Activated CD8-positive, alpha-beta T cell treated with anti-CD3 and anti-CD28 coated beads for 36 hours (primary cell): ENCODE measurements around the gene LYRM7. TPM values are rescaled to one million over a fixed set of nuclear protein-coding genes. Genes with fewer than 3 reads are reported as not detected.

Source experiments
- ATAC-seq: fragments of 200-7000 bp; cut with Tn5 transposase; one replicate; pipeline ENCODE4 v1.10.0; 2021; ENCODE audit warnings: mild to moderate bottlenecking, moderate library complexity
- CTCF ChIA-PET: fragments of 350-600 bp; sonication (Branson Sonifier 250); formaldehyde crosslinking; loops from one replicate; lab custom pipeline; 2021; ENCODE audit warnings: antibody characterized with exemption; lab: Charles Lee
- POLR2A ChIA-PET: fragments of 350-600 bp; sonication (Branson Sonifier 250); formaldehyde crosslinking; loops from one replicate; lab custom pipeline; 2021; ENCODE audit warnings: antibody characterized with exemption; lab: Charles Lee
- DNase-seq: peaks from one replicate; pipeline ENCODE4 v3.0.0-alpha.2; 2020
- H3K27ac Mint-ChIP-seq: one replicate; pipeline ENCODE4 v1.8.0; 2021; ENCODE audit warnings: mild to moderate bottlenecking, mixed read lengths
- H3K27me3 Mint-ChIP-seq: one replicate; pipeline ENCODE4 v1.8.0; 2021; ENCODE audit warnings: mixed read lengths
- H3K36me3 Mint-ChIP-seq: one replicate; pipeline ENCODE4 v1.8.0; 2021; ENCODE audit warnings: low read depth, mixed read lengths
- H3K4me1 Mint-ChIP-seq: one replicate; pipeline ENCODE4 v1.8.0; 2021; ENCODE audit warnings: low read depth, mixed read lengths
- H3K4me3 Mint-ChIP-seq: one replicate; pipeline ENCODE4 v1.8.0; 2021; ENCODE audit warnings: mild to moderate bottlenecking, moderate library complexity, mixed read lengths
- H3K9me3 Mint-ChIP-seq: one replicate; pipeline ENCODE4 v1.8.0; 2021; ENCODE audit warnings: mixed read lengths
- intact Hi-C: fragments of 100-400 bp; cut with micrococcal nuclease; formaldehyde crosslinking; loops from one replicate; pipeline ENCODE4 v1.10.0; 2022
- total RNA-seq, 2 experiments: library from RNA; stranded (reverse); gene quantifications; one replicate each; pipeline ENCODE4 v1.2.3, GENCODE V29; 2021
- TF ChIP-seq, protein P1 (sequence below): fragments of 200-600 bp; IDR thresholded peaks from one replicate; pipeline ENCODE4 v1.8.0; 2022; ENCODE audit warnings: antibody characterized with exemption, mild to moderate bottlenecking

LYRM7 gene
- total RNA-seq, 2 experiments from 2014 or later = 23.2 to 24.0 TPM

GRCh38 chr5:131171276-131171810, 599 bp downstream of the LYRM7 start:
- peak; percentile 57 for DNase-seq
- ChIA-PET CTCF (interaction anchor here (0.9 to 1.1 kb wide), 2 partner anchors 44 to 95 kb away, joined by 3 read pairs; no protein-coding TSS in a partner anchor), POLR2A (interaction anchor here (0.6 to 1.4 kb wide), 9 partner anchors 31 to 559 kb away, joined by 3 to 7 read pairs (median 3); no protein-coding TSS in a partner anchor)
- peaks cover 3% of the 10 kb centered on the region for H3K36me3 Mint-ChIP-seq
- intact Hi-C loops = loop anchor here (2.0 to 5.0 kb wide), 3 partner anchors 37 to 211 kb away; no protein-coding TSS in a partner anchor
- no peaks in the 10 kb centered on the region for H3K9me3 Mint-ChIP-seq
- peaks cover 37% of the 10 kb centered on the region for H3K4me1 Mint-ChIP-seq
- H3K27ac Mint-ChIP-seq = peak overlapping the region; percentile 96
- no peak for ATAC-seq
- peak overlapping the region; percentile 98 for H3K4me3 Mint-ChIP-seq
- H3K27me3 Mint-ChIP-seq = no peaks in the 10 kb centered on the region
- TF ChIP-seq, protein P1, sequence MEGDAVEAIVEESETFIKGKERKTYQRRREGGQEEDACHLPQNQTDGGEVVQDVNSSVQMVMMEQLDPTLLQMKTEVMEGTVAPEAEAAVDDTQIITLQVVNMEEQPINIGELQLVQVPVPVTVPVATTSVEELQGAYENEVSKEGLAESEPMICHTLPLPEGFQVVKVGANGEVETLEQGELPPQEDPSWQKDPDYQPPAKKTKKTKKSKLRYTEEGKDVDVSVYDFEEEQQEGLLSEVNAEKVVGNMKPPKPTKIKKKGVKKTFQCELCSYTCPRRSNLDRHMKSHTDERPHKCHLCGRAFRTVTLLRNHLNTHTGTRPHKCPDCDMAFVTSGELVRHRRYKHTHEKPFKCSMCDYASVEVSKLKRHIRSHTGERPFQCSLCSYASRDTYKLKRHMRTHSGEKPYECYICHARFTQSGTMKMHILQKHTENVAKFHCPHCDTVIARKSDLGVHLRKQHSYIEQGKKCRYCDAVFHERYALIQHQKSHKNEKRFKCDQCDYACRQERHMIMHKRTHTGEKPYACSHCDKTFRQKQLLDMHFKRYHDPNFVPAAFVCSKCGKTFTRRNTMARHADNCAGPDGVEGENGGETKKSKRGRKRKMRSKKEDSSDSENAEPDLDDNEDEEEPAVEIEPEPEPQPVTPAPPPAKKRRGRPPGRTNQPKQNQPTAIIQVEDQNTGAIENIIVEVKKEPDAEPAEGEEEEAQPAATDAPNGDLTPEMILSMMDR = no peak

- Mint-ChIP-seq H3K36me3 (peaks cover 23% of the 10 kb centered on the region), H3K9me3 (no peaks in the 10 kb centered on the region), H3K4me1 (peaks cover 34% of the 10 kb centered on the region), H3K27me3 (no peaks in the 10 kb centered on the region), H3K27ac (no peak overlapping the region), H3K4me3 (no peak overlapping the region)
- POLR2A ChIA-PET = interaction anchor here (1.0 kb wide), 1 partner anchor 17 kb away, joined by 3 read pairs; no protein-coding TSS in a partner anchor
- DNase-seq (no peak), ATAC-seq (no peak)
- CTCF ChIA-PET = interaction anchor here (1.0 kb wide), 1 partner anchor 19 kb away, joined by 3 read pairs; no protein-coding TSS in a partner anchor
- intact Hi-C loops = no loop called here
- TF ChIP-seq, protein P1 = no peak
Measured at GRCh38 chr5:131180407-131180806, 9.7 kb downstream of the LYRM7 start.

DNA sequence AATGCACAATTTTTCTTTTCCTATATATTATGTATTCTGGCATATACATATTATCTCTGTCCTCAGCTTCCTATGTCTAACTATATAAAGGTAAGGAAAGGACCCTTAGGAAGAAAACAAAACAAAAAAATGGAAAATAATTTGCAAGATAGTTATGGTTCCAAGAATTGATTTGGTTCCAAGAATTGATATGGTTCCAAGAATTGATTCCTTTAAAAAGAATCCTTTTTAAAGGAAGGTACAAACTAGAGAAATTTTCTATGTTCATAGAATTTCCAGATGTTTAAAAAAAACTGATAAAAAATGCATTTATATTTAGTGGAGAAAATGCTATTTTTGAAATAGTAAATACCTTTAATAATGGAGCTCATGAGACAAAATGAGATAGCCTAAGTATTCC, 12.1 kb downstream of the LYRM7 start:
- H3K27ac Mint-ChIP-seq = no peak overlapping the region
- H3K9me3 Mint-ChIP-seq = no peaks in the 10 kb centered on the region
- ChIA-PET POLR2A (no interaction called here), CTCF (no interaction called here)
- H3K27me3 Mint-ChIP-seq = no peaks in the 10 kb centered on the region
- DNase-seq = no peak
- TF ChIP-seq, protein P1 = no peak
- intact Hi-C loops = no loop called here
- peaks cover 20% of the 10 kb centered on the region for H3K4me1 Mint-ChIP-seq
- no peak for ATAC-seq
- H3K4me3 Mint-ChIP-seq = no peak overlapping the region
- peaks cover 22% of the 10 kb centered on the region for H3K36me3 Mint-ChIP-seq

- ChIA-PET CTCF (interaction anchor here (1.1 kb wide), 1 partner anchor 16 kb away, joined by 3 read pairs; no protein-coding TSS in a partner anchor), POLR2A (interaction anchor here (0.6 to 1.3 kb wide), 2 partner anchors 10 to 160 kb away, joined by 3 read pairs; no protein-coding TSS in a partner anchor)
- no peak for ATAC-seq
- no peak for DNase-seq
- H3K27ac Mint-ChIP-seq = no peak overlapping the region
- H3K36me3 Mint-ChIP-seq = peaks cover 26% of the 10 kb centered on the region
- peaks cover 13% of the 10 kb centered on the region for H3K4me1 Mint-ChIP-seq
- no peak overlapping the region for H3K4me3 Mint-ChIP-seq
- H3K9me3 Mint-ChIP-seq = no peaks in the 10 kb centered on the region
- intact Hi-C loops = no loop called here
- H3K27me3 Mint-ChIP-seq = no peaks in the 10 kb centered on the region
- TF ChIP-seq, protein P1 = no peak
Measured at GRCh38 chr5:131185523-131186104, 14.9 kb downstream of the LYRM7 start.
